ENCODE data around the gene PIK3R2.
"Not testable (repeated sequence)": the region's sequence is repeated elsewhere in the genome, so short reads cannot be mapped to it uniquely, and the experiment has no call there.

The PIK3R2 gene

GRCh38 chr19:18202397-18202777 is 49.4 kb downstream of the PIK3R2 start:
- in situ Hi-C loops (cut with MboI; ENCODE audit: low sequenced_read_pairs) = no loop called here

GRCh38 chr19:18202778-18203407 is 49.9 kb downstream of the PIK3R2 start:
- in situ Hi-C loops (cut with MboI; ENCODE audit: low sequenced_read_pairs) = no loop called here

- in situ Hi-C loops (cut with MboI; ENCODE audit: low sequenced_read_pairs) = no loop called here
These were observed 50.5 kb downstream of the PIK3R2 start for GRCh38 chr19:18203408-18203862.

GRCh38 chr19:18203863-18204393 is 51.0 kb downstream of the PIK3R2 start, which contains the start of gene RAB3A:
Gene RAB3A (minus strand): TSS chr19:18204042. CDS start chr19:18202740, 1,302 bp downstream.
- in situ Hi-C loops (cut with MboI; ENCODE audit: low sequenced_read_pairs) = no loop called here

- in situ Hi-C loops (cut with MboI; ENCODE audit: low sequenced_read_pairs) = no loop called here
These were observed 51.6 kb downstream of the PIK3R2 start for GRCh38 chr19:18204394-18205199.

- in situ Hi-C loops (cut with MboI; ENCODE audit: low sequenced_read_pairs) = no loop called here
These were observed 52.4 kb downstream of the PIK3R2 start for GRCh38 chr19:18205200-18205892.

- in situ Hi-C loops (cut with MboI; ENCODE audit: low sequenced_read_pairs) = no loop called here
These were observed 53.1 kb downstream of the PIK3R2 start for GRCh38 chr19:18206018-18206417.

GRCh38 chr19:18208098-18208951 is 55.4 kb downstream of the PIK3R2 start:
- in situ Hi-C loops (cut with MboI; ENCODE audit: low sequenced_read_pairs) = no loop called here

GRCh38 chr19:18209912-18210311 is 56.9 kb downstream of the PIK3R2 start:
- in situ Hi-C loops (cut with MboI; ENCODE audit: low sequenced_read_pairs) = not testable (repeated sequence)

- in situ Hi-C loops (cut with MboI; ENCODE audit: low sequenced_read_pairs) = no loop called here
These were observed 58.7 kb downstream of the PIK3R2 start for GRCh38 chr19:18211683-18212082.

- in situ Hi-C loops (cut with MboI; ENCODE audit: low sequenced_read_pairs) = no loop called here
These were observed 61.9 kb downstream of the PIK3R2 start for GRCh38 chr19:18214779-18215433.

- in situ Hi-C loops (cut with MboI; ENCODE audit: low sequenced_read_pairs) = no loop called here
These were observed 63.8 kb downstream of the PIK3R2 start for GRCh38 chr19:18216789-18217188.

- in situ Hi-C loops (cut with MboI; ENCODE audit: low sequenced_read_pairs) = no loop called here
These were observed 65.2 kb downstream of the PIK3R2 start for GRCh38 chr19:18218159-18218558.

- in situ Hi-C loops (cut with MboI; ENCODE audit: low sequenced_read_pairs) = no loop called here
These were observed 65.6 kb downstream of the PIK3R2 start for GRCh38 chr19:18218600-18218999.

Measured in hTERT RPE-1 (cell line).